Immature natural killer cell (primary cell): ENCODE results near the gene TNFSF4. TPM values are rescaled to one million over a fixed set of nuclear protein-coding genes. Genes with fewer than 3 reads are reported as not detected.
"Not testable (repeated sequence)": the region's sequence is repeated elsewhere in the genome, so short reads cannot be mapped to it uniquely, and the experiment has no call there.

ENCODE experiments used
- DNase-seq, 3 donors: peaks; one replicate each; pipeline ENCODE4 v3.0.0; 2022; ENCODE audit warnings: mixed read lengths in 1 of 3
- H3K27ac Mint-ChIP-seq, 6 donors: one replicate each; pipeline ENCODE4 v1.8.0; 2020; ENCODE audit warnings: mixed read lengths in 6 of 6, mild to moderate bottlenecking in 5 of 6, inconsistent platforms in 4 of 6, moderate library complexity in 3 of 6
- H3K27me3 Mint-ChIP-seq, 3 donors: one replicate each; pipeline ENCODE4 v1.8.0; 2020 to 2021; ENCODE audit warnings: low read depth in 3 of 3, mild to moderate bottlenecking in 3 of 3, mixed read lengths in 3 of 3, moderate library complexity in 3 of 3, inconsistent platforms in 1 of 3
- H3K36me3 Mint-ChIP-seq, 3 donors: one replicate each; pipeline ENCODE4 v1.8.0; 2020; ENCODE audit warnings: mixed read lengths in 3 of 3, inconsistent platforms in 2 of 3, mild to moderate bottlenecking in 2 of 3
- H3K4me1 Mint-ChIP-seq, 2 donors: one replicate each; pipeline ENCODE4 v1.8.0; 2020; ENCODE audit warnings: inconsistent platforms in 2 of 2, mild to moderate bottlenecking in 2 of 2, mixed read lengths in 2 of 2, moderate library complexity in 1 of 2
- H3K4me3 Mint-ChIP-seq, 5 donors: one replicate each; pipeline ENCODE4 v1.8.0; 2020; ENCODE audit warnings: mild to moderate bottlenecking in 5 of 5, mixed read lengths in 5 of 5, inconsistent platforms in 3 of 5, moderate library complexity in 3 of 5
- H3K9me3 Mint-ChIP-seq, 6 donors: one replicate each; pipeline ENCODE4 v1.8.0; 2020; ENCODE audit warnings: mild to moderate bottlenecking in 6 of 6, mixed read lengths in 6 of 6, inconsistent platforms in 4 of 6, moderate library complexity in 3 of 6
- polyA plus RNA-seq, 3 donors: library from polyadenylated mRNA; unstranded; fragments of 300-500 nt; fragmentation: Illumina TruSeq; gene quantifications; one replicate each; pipeline ENCODE4 v1.2.3, GENCODE V29; 2021

Gene TNFSF4
- polyA plus RNA-seq, 3 donors from 2014 or later = 1.5 to 1.7 (median 1.6) TPM

DNA sequence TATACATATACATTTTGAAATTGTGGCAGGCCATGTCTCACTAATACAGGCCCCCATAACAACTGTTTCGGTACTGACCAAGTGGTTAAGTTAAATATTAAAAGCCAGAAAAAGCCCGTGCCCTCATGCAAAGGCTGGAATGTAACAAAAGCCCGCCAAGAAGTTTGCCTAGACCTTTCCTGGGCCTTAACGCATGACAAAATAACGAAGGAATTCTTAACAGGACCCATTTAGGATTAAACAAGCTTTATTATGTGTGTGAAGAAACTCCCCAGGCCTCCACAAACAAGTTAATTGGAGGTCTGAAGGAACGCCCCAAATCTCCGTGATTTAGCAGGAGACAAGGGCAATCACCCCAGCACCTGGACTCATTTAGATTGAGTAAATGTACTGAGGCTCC is 42.4 kb downstream of the TNFSF4 start:
- Mint-ChIP-seq H3K4me3 (no peak overlapping the region), H3K27me3 (peaks cover 0 to 2% (median 0%) of the 10 kb centered on the region in 3 donors), H3K4me1 (no peaks in the 10 kb centered on the region), H3K36me3 (peaks cover 0 to 3% (median 0%) of the 10 kb centered on the region in 3 donors), H3K9me3 (peaks cover 0 to 3% (median 0%) of the 10 kb centered on the region in 6 donors), H3K27ac (no peak overlapping the region)
- DNase-seq = no peak

DNA sequence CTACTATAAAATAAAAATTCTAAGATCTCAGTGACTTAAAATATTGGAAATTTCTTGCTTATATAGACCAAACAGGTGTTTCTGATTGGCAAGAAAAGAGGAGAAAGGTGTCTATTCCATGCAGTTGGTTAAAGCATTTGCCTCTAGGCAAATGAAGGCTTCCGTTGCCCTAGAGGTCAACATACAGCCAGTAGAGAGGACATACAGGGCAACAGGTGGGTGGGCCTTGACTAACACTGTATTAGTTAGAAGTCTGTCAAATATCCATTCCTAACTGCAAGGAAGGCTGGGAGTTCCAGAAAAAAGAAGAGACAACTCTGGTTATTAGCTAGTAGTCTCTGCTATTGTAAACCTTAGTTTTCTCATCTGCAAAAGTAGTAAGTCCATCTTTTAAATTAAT is 43.0 kb downstream of the TNFSF4 start:
- Mint-ChIP-seq H3K4me3 (no peak overlapping the region), H3K4me1 (no peaks in the 10 kb centered on the region), H3K27me3 (peaks cover 0 to 2% (median 0%) of the 10 kb centered on the region in 3 donors), H3K9me3 (peaks cover 0 to 2% (median 0%) of the 10 kb centered on the region in 6 donors), H3K36me3 (peaks cover 0 to 3% (median 0%) of the 10 kb centered on the region in 3 donors), H3K27ac (no peak overlapping the region)
- DNase-seq = no peak

DNA sequence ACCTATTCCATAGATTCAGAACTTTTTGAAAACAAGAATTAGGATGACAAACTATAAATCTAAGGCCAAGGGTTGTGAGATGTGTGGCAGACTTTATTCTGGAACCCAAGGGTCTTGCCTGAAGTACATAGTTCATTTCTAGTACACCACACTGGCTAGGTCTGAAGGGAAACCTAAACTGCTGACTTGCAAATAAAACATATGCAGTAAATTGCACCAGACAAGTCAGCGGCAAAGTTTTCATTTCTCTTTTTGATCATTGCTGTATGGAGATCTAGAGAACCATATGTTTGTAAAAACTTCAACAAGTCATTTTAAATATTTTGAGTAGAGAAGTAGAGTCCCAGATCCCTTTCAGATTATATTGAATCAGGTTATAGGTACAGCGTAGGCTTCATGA is 43.9 kb downstream of the TNFSF4 start:
- Mint-ChIP-seq H3K4me1 (no peaks in the 10 kb centered on the region), H3K27ac (no peak overlapping the region), H3K27me3 (no peaks in the 10 kb centered on the region), H3K4me3 (no peak overlapping the region), H3K36me3 (peaks cover 0 to 3% (median 0%) of the 10 kb centered on the region in 3 donors), H3K9me3 (peaks cover 0 to 2% (median 0%) of the 10 kb centered on the region in 6 donors)
- DNase-seq = no peak

DNA sequence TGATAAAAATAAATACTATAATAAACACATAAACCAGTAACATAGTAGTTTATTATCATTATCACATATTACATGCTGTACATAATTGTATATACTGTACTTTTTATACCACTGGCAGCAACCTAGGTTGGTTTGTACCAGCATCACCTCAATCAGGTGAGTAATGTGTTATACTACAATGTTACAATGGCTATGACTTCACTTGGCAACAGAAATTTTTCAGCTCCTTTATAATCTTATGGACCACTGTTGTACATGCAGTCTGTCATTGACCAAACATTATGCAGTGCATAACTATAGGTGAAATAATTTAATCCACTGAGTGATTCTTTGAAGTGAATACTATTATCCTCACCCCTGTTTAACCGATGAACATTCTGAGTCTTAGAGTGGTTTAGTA is 44.5 kb downstream of the TNFSF4 start:
- H3K4me1 Mint-ChIP-seq = no peaks in the 10 kb centered on the region
- DNase-seq = no peak
- H3K36me3 Mint-ChIP-seq = peaks cover 0 to 3% (median 0%) of the 10 kb centered on the region in 3 donors
- H3K9me3 Mint-ChIP-seq = peaks cover 0 to 2% (median 0%) of the 10 kb centered on the region in 6 donors
- H3K27me3 Mint-ChIP-seq = peaks cover 0 to 1% (median 0%) of the 10 kb centered on the region in 3 donors
- H3K27ac Mint-ChIP-seq = no peak overlapping the region
- H3K4me3 Mint-ChIP-seq = no peak overlapping the region

DNA sequence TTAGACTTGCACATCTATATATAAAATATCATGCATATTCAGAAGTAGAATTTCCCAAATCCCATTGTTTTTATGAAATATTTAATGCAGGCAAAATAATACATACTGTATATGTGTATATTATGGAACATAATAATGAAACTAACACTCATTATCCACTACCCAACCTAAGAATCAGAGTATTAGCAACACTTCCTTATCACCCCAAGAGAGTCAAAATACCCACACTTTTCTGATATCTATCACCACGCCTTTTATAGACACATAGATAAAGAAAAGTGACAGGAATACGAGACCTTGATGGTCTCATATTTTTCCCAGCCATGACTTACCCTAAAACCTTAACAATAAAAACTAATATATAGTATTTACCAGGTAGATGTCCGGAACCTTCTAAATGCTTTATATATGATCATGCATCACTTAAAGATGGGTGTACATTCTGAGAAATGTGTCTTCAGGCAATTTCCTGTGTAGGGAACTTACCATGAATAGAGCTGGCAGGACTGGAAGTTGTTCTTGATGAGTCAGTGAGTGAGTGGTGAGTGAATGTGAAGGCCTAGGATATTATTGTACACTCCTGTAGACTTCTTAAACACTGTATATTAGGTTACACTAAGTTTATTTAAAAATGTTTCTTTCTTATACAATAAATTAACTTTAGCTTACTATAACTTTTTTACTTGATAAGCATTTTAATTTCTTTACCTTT is 45.5 kb downstream of the TNFSF4 start:
- Mint-ChIP-seq H3K9me3 (peaks cover 0 to 5% (median 0%) of the 10 kb centered on the region in 6 donors), H3K27me3 (peaks cover 0 to 1% (median 0%) of the 10 kb centered on the region in 3 donors), H3K4me1 (no peaks in the 10 kb centered on the region), H3K27ac (no peak overlapping the region), H3K36me3 (peaks cover 0 to 3% (median 0%) of the 10 kb centered on the region in 3 donors), H3K4me3 (no peak overlapping the region)
- no peak for DNase-seq

DNA sequence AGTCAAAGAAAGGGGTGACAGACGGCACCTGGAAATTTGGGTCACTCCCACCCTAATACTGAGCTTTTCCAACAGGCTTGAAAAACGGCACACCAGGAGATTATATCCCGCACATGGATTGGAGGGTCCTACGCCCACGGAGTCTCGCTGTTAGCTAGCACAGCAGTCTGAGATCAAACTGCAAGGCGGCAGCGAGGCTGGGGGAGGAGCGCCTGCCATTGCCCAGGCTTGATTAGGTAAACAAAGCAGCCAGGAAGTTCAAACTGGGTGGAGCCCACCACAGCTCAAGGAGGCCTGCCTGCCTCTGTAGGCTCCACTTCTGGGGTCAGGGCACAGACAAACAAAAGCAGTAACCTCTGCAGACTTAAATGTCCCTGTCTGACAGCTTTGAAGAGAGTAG is 53.2 kb downstream of the TNFSF4 start:
- not testable (repeated sequence) for H3K27me3 Mint-ChIP-seq, H3K4me3 Mint-ChIP-seq, DNase-seq, H3K4me1 Mint-ChIP-seq, H3K27ac Mint-ChIP-seq, H3K9me3 Mint-ChIP-seq
- H3K36me3 Mint-ChIP-seq = peaks cover 7 to 11% (median 7%) of the 10 kb centered on the region in 3 donors

DNA sequence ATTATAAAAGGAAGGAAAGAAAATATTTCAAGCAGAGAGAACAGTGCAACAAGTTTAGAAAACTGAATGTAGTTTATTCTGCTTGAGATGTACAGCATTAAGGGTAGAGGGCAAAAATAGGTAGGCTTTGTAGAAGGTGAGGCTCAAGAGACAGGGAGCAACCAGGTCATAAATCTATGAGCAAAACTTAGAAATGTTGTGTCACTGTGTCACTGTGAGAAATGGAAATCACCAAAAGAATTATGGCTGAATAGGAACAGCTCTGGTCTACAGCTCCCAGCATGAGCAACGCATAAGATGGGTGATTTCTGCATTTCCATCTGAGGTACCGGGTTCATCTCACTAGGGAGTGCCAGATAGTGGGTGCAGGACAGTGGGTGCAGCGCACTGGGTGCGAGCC is 53.6 kb downstream of the TNFSF4 start:
- Mint-ChIP-seq H3K4me3 (no peak overlapping the region), H3K9me3 (peaks cover 0 to 10% (median 3%) of the 10 kb centered on the region in 6 donors), H3K36me3 (peaks cover 7 to 11% (median 9%) of the 10 kb centered on the region in 3 donors), H3K27me3 (peaks cover 0 to 1% (median 0%) of the 10 kb centered on the region in 3 donors), H3K4me1 (peaks cover 0 to 2% of the 10 kb centered on the region in 2 donors), H3K27ac (peak overlapping the region in 1 of 6 donors; percentile 6)
- DNase-seq = no peak

DNA sequence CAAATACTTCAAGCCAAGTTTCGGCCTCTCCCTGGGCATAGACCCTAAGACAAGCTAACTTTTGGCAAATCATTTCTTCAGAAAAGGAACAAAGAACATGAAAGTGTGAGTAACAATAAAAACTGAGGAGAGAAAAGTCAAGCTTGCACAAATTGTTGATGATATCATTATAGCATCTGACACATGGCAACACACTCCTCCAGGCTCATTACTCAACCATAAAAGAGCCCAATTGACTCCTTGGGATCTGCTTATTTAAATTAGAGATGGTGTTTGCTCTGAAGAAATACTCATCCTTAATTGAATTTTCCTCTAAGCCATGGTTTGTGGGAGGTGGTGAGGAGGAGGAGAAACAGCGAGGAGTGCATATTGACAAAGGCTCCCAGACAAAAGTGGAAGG is 54.5 kb downstream of the TNFSF4 start:
- Mint-ChIP-seq H3K4me3 (no peak overlapping the region), H3K27me3 (peaks cover 0 to 2% (median under 1%) of the 10 kb centered on the region in 3 donors), H3K36me3 (peaks cover 7 to 11% (median 9%) of the 10 kb centered on the region in 3 donors), H3K4me1 (peaks cover 0 to 2% of the 10 kb centered on the region in 2 donors), H3K9me3 (peaks cover 0 to 11% (median 3%) of the 10 kb centered on the region in 6 donors), H3K27ac (no peak overlapping the region)
- DNase-seq = no peak

DNA sequence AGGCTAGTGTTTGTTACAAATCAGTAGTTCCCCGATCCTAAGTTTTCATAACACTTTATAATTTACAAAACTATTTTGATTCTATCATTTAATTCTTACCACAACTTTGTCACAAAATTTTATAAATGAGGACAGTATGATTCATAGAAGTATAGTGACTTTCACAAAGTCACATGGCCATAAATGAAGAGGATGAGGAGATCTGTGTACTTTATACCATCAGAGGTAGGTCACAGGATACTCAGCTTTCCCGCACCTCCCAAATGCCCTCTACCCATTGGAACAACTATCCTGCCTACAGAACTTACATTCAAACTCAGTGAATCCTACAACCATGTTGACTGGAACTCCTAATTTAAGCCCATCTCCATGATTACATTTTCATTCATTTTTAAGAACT is 56.3 kb downstream of the TNFSF4 start:
- Mint-ChIP-seq H3K27ac (no peak overlapping the region), H3K36me3 (peaks cover 14 to 17% (median 16%) of the 10 kb centered on the region in 3 donors), H3K9me3 (peaks cover 3 to 26% (median 16%) of the 10 kb centered on the region in 6 donors), H3K4me3 (no peak overlapping the region), H3K4me1 (peaks cover 0 to 2% of the 10 kb centered on the region in 2 donors), H3K27me3 (peaks cover 0 to 2% (median 0%) of the 10 kb centered on the region in 3 donors)
- DNase-seq = no peak

DNA sequence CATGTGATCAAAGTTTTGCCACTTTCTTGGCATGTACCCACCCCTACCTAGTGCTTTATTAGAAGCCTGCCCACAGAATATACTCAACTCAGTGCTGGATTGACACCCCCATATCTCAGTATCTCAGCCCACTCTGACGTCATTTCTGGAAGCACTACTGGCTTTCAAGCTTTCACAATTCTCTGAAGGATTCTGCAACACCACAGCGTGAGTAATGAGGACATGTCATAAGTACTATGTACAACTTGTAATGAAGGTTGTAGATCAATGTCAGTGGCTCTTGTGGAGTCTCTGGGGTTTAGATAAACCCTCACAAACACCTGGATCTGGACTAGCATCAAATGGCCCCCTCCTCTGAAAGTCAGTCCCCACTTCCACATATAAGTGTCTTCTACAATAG is 57.2 kb downstream of the TNFSF4 start:
- no peak for DNase-seq
- Mint-ChIP-seq H3K9me3 (peaks cover 7 to 36% (median 25%) of the 10 kb centered on the region in 6 donors), H3K27me3 (peaks cover 0 to 5% (median 0%) of the 10 kb centered on the region in 3 donors), H3K36me3 (peaks cover 14 to 23% (median 19%) of the 10 kb centered on the region in 3 donors), H3K4me3 (no peak overlapping the region), H3K4me1 (peaks cover 0 to 2% of the 10 kb centered on the region in 2 donors), H3K27ac (no peak overlapping the region)

DNA sequence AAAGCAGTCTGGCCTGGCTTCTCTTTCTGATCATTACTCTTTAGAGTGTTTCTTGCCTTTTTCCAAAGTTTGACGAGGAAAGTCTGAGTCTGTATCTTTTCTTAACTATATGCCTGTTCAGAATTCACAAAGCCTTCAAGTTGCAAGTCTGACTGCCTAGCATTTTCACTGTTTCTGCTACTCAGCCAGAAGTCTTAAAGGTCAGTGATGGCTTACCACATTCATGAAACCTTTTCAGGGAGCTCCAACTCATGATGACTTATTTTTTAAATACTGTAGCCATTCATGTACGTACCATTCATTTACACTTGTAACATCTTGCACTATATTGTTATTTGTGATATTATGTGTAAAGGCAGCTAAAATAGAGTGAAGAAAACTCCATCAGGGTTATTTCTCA is 58.2 kb downstream of the TNFSF4 start:
- Mint-ChIP-seq H3K4me1 (peaks cover 0 to 2% of the 10 kb centered on the region in 2 donors), H3K4me3 (no peak overlapping the region), H3K9me3 (peaks cover 8 to 42% (median 30%) of the 10 kb centered on the region in 6 donors), H3K36me3 (peaks cover 14 to 23% (median 19%) of the 10 kb centered on the region in 3 donors), H3K27me3 (peaks cover 0 to 7% (median 0%) of the 10 kb centered on the region in 3 donors), H3K27ac (no peak overlapping the region)
- DNase-seq = no peak

DNA sequence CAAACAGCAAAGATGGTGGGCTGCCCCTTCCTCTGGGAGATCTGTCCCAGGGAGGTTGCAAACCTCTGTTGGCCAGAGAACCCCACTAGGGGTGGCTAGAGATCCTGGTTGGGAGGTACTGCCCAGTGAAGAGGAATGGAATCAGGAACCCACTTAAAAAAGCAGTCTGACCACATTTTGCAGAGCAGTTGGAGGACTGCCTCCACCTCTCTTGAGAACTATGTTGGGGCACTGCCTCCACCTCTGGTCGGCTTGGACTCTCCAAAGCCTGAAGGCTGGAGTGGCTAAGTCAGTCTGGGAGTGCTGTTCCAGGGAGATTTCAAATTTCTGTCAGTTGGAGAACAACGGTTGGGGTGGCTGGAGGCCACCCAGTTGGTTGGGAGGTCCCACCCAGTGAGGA is 58.6 kb downstream of the TNFSF4 start:
- Mint-ChIP-seq H3K9me3 (peaks cover 8 to 39% (median 29%) of the 10 kb centered on the region in 6 donors), H3K36me3 (peaks cover 12 to 20% (median 18%) of the 10 kb centered on the region in 3 donors), H3K27me3 (peaks cover 0 to 7% (median 0%) of the 10 kb centered on the region in 3 donors), H3K4me3 (no peak overlapping the region), H3K4me1 (no peaks in the 10 kb centered on the region), H3K27ac (no peak overlapping the region)
- DNase-seq = no peak

DNA sequence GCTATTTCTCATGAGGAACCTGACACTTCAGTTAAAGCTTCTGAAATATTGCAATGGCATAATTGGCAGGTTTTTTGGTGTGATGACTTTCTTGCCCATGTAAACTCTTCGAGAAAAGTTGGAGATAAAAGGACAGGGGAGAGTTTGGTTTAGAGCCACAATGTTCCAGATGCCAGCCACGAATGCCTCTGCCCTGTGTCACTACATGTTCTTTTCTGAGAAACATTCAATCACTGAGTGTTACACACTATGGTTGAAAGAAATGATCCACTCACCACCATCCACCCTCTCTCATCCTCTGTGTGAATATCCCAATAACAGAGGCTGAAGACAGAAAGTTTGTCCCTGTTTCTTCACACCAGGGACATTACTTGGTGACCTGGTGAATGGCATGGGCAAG is 66.4 kb downstream of the TNFSF4 start:
- H3K36me3 Mint-ChIP-seq = peaks cover 0 to 6% (median 1%) of the 10 kb centered on the region in 3 donors
- H3K27ac Mint-ChIP-seq = no peak overlapping the region
- no peak for DNase-seq
- no peaks in the 10 kb centered on the region for H3K4me1 Mint-ChIP-seq
- H3K27me3 Mint-ChIP-seq = peaks cover 3 to 11% (median 6%) of the 10 kb centered on the region in 3 donors
- no peak overlapping the region for H3K4me3 Mint-ChIP-seq
- peaks cover 4 to 19% (median 14%) of the 10 kb centered on the region in 6 donors for H3K9me3 Mint-ChIP-seq

DNA sequence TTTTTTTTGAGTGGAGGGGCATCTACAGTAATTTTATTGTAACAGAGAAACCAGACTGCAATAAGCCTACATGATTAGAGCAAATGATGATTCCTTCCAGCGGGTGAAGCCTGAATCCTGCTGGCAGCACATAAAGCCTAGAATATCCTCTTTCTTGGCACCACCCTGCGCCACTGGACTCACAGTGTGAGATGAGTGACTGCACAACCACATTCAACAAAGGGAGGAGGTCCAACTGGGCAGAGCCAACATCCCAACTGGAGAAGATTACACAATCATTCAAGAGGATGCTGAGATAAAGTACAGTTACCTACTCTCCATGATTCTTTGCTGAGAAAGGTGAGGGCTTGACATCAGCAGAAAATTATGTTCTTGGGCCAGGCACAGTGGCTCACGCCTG is 67.4 kb downstream of the TNFSF4 start:
- H3K27me3 Mint-ChIP-seq = peaks cover 3 to 9% (median 7%) of the 10 kb centered on the region in 3 donors
- no peaks in the 10 kb centered on the region for H3K36me3 Mint-ChIP-seq
- no peak for DNase-seq
- H3K27ac Mint-ChIP-seq = no peak overlapping the region
- H3K4me3 Mint-ChIP-seq = no peak overlapping the region
- H3K4me1 Mint-ChIP-seq = no peaks in the 10 kb centered on the region
- H3K9me3 Mint-ChIP-seq = peaks cover 2 to 10% (median 6%) of the 10 kb centered on the region in 6 donors
